ENCODE results near the gene TERB1.
A peak's percentile ranks its signal among the peaks of the same experiment; 100 is the strongest.

TERB1 gene

GRCh38 chr16:66741169-66741900 lies 60.0 kb downstream of the TERB1 start:
- no peak for DNase-seq

DNA sequence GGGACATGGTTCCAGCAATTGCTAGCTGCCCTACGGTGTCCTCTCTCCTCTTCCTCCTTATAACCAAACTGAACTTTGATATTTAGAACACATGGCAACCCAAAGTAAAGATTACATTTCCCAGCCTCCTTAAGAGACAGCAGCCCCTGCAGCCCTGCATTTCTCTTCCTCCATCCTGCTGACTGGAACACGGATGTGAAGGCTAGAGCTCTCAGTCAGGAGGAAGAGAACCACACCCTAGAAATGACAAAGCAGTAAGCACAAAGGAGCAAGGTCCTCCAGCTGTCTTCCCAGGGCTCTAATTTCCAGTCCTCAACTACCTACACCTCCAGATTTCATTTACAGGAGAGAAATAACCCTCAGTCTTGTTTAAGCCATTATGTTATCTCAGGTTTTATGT lies 60.9 kb downstream of the TERB1 start:
- no peak for DNase-seq

DNA sequence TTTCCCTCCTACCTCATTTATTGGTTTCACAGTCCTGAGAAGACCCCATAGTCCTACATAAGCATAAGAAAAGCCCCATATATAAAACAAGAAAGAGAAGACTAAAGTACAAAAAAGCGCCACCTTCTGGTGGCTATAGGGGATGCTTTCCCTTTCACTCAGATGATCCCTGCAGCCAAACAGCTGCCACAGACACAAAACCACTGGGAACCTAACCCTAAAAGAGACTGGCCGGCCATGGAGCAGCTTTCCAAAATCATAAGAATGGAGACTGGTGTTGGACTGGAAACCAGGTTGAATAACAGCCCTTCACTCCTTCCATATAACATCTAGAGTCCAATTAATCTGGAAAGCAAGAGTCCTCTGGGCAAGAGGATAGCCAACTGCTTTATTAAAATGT lies 61.4 kb downstream of the TERB1 start:
- DNase-seq, result peak; percentile 22

DNA sequence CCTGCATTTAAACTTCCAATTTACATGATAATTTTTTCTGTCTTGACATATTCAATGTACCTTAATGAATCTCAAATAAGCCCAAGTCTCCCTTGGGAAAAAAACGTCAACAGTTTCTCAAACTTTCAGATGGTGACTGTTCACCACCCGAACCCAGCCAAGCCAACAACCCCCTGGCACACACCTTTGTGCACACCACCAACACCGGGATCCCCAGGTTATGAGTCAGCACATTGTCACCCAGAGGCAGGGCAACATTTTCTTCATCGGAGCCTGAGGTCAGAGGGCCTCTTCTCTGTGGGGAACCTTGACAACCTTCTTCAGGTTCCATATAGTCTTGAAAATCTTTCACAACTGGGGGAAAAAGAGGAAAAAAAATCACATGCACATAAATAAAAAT lies 65.5 kb downstream of the TERB1 start:
- no peak for DNase-seq

- DNase-seq, result no peak
These were observed 70.3 kb downstream of the TERB1 start for GRCh38 chr16:66731101-66731500.

DNA sequence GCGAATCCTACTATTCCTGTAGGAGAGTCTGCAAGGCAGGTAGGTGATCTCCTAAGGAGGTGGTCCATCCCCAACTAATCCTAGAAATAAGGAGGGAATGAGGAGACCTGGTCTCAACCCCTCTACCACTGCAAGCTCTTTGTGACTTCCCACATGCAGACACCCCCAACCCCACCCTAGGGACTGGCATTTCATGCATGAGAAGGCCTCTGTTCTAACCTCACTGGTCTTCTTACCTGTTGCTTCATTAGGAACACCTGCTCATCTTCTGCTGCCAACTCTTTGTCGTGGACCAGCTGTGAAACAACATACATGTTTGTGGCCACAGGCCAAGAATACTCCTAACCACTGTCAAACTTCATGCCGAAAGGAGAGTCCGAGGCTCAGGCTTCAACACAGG lies 72.6 kb downstream of the TERB1 start:
- DNase-seq, result no peak

DNA sequence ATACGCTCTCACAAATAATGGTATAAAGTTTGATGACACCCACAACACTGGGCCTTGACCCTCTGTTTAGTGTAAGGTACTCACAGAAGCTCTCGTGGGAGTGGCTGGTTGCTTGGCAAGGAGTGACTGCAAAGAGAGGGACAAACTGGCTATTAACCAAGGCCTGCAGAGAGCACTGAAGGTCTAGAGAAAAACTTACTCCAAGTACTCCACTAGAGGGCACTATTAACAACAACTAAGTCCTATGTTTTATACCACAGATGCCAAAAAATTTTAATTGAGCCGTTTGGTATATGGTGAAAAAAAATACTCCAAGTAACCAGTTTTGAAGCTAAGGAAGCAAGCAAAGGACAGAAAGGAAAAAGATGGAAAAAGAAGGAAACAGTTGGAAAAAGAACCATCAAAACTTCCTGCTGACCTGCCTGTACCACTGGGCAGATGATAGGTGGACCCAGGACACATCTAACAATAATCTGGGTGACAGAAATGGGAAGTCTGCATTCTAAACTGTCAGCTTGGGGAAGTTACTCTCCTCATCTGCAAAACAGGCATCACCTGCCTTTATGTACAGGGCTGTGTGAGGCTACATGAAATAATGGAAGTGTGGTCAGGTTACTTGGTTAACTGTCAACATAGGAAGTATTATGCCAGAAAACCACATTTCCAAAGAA lies 73.1 kb downstream of the TERB1 start:
- no peak for DNase-seq

DNA sequence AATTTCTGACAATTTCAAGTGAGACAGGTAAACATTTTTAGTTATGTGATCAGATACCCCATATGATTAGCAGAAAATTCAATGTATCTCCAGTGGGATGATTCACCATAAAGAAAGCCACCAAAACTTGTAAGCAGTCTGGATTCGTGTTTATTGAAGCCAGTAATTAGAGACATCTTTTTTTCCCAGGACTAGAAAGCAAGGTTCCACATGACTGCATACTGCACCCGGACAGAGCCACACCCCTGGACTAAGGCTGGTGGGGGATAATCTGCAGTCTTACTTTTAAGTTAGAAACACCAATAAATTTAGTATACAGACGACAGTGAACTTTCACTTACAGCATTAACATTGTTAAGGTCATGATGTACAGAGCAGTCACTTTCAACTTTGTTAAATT lies 80.6 kb downstream of the TERB1 start:
- DNase-seq, result no peak

DNA sequence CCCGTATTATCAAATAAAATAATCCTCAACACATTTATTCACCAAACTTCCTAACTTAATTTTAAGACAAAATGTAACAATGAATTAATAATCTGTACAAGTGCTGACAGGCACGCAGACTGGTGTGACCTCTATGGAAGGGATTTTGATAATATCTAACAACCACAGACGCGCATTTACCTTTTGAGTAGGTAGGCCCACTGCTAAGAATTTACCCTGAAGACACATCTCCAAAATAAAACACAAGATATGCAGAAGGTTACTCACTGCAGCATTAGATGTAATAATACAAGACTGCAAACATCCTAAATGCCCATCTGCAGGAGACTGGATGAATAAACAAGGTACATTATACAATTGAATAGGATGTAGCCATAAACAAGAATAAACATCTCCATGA lies 82.1 kb downstream of the TERB1 start:
- DNase-seq, result no peak

DNA sequence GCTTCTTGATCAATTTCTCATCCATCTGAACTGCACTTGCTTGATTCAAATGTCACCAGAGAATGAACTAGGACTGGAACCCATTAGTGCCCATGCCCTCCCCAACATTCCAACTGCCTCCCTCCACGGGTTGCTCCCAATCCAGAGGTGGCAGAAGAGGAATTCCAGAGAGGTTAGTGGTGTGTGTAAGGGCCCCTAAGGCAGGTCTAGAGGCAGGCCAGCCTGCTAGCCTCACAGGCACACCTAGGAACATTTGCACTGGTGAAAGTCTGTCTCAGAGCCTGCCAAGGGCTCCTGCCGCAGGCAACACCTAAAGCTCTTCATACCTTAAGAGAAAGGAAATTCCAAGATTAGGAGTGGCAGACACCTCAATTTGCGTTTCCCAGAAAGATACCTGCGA lies 83.6 kb downstream of the TERB1 start:
- DNase-seq, result no peak

GRCh38 chr16:66717112-66717675 lies 84.2 kb downstream of the TERB1 start:
- no peak for DNase-seq

DNA sequence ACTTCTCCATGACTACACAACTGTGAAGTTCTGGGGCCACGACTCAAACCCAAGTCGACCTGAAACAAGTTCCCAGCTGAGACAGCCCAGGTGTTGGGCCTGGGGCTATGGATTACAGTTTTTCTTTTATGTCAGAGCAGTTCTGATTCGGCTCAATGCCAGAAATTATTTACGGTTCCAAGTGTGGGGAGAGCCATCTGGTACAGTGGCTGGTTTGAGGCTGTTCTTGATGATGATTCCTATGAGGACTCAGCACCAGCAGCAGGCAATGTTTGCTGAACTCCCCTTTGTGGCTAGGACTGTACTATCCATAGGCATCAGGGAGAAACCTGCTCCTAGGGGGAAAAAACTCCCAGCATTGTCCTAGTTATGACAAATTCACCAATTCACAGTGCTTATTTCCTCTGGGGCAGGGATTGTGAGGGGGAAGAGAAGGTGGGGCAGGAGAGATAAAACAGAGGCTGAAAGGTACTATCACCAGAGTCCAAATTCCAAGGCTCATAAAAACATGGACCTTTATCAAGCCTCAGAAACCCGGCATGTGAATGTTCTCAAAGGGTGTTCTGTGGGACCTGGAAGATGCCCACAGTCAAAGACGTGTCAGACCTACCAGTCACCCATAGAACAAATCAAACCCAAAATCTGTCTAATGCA lies 86.6 kb downstream of the TERB1 start:
- DNase-seq, result no peak

DNA sequence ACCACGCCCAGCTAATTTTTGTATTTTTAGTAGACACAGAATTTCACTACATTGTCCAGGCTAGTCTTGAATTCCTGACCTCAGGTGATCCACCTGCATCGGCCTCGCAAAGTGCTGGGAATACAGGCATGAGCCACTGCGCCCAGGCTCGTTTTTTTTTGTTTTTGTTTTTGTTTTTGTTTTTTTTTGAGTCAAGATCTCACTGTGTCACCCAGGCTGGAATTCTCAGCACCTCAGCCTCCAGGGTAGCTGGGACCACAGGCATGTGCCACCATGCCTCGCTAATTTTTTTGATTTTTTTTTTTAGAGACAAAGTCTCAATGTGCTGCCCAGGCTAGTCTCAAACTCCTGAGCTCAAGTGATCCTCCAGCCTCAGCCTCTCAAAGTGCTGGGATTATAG lies 87.3 kb downstream of the TERB1 start:
- DNase-seq, result no peak

DNA sequence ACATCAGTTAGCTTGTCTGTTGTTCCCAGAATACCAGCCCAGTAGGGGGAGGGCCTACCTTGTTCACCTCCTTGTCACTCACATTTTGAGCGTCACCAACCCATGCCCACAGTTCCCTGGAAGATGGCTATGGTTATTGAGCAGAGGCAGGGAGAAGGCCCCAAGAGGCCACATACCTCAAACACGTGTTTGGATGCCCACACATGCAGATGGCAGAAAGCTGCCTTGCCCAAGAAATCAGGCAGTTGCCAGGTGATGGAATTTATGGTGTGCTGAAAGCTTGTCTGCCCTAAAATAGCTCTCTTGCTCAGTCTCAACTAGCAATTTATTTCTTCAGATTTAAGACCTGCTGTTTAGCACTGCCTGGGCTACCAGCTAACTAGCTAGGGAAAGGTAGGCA lies 88.3 kb downstream of the TERB1 start:
- no peak for DNase-seq

DNA sequence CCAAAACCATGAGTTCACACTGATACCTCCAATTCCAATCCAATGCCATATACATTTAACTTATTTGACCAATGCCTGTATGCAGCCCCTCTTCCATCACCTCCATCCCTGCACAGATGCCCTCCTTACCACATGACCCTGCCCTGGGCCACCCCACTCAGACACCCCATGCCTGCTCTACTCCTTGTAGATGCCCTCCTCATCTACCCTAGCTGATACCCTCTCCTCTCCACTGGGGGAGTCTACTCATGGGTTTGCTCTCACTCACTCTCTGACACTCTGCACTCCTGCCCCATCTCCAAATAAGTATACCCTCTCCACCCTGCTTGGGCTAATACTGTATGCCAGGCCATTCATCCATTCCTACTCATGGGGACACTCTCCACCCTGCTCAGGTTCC lies 88.9 kb downstream of the TERB1 start:
- no peak for DNase-seq

DNA sequence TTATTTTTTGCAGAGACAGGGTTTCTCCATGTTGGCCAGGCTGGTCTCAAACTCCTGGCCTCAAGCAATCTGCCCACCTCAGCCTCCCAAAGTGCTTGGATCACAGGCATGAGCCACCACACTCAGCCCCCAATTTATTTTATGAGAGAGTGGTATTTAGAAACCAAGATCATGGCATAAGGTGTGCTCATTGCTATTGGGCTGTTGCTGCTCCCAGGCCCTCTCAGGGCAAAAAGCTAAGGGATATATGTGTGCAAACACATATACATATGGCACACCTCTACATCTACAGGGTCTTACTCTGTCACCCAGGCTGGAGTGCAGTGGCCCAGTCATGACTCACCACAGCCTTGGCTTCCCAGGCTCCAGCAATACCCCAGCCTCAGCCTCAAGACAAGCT lies 89.8 kb downstream of the TERB1 start:
- no peak for DNase-seq

- no peak for DNase-seq
These were observed 94.9 kb downstream of the TERB1 start for GRCh38 chr16:66706506-66706880.

DNA sequence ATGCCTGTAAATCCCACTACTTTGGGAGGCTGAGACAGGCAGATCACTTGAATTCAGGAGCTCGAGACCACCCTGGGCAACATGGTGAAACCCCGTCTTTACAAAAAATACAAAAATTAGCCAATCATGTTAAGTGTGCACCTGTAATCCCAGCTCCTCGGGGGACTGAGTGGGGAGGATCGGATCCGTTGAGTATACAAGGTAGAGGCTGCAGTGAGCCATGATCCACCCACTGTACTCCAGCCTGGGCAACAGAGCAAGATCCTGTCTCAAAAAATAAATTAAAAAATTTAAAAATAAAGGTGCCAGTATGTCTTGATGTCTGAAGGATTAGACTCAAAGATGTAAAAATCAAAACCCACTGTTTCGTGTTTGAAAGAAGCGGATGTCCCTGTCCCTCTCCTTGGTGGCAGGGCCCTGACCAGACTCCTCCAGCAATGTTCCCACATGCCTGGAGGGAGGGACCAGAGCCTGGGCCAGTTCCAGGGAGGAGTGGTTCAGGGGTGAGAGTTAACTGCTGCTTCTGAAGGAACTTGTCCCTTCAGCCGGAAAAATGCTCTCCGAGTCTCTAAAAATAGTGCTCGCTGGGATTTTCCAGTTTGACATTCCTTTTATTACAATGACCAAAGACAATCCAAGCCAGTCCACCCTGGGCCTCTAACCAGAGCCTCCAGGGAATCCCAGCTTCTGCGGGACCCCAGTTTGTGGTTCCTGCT lies 95.4 kb downstream of the TERB1 start:
- DNase-seq, result no peak

Data from activated CD8-positive, alpha-beta memory T cell treated with anti-CD3 and anti-CD28 coated beads, Interleukin-2, amount 50 U/mL, for 4 hours (primary cell).